Ammon's horn (tissue), 1 donor: ENCODE results near the gene CNMD.
"Not testable (repeated sequence)": the region's sequence is repeated elsewhere in the genome, so short reads cannot be mapped to it uniquely, and the experiment has no call there.

Experiments used
- DNase-seq: peaks from one replicate; pipeline ENCODE4 v3.0.0-alpha.2; 2016; ENCODE audit warnings: low spot score

Gene CNMD

GRCh38 chr13:52686376-52686775 lies 53.2 kb downstream of the CNMD start:
- no peak for DNase-seq

DNA sequence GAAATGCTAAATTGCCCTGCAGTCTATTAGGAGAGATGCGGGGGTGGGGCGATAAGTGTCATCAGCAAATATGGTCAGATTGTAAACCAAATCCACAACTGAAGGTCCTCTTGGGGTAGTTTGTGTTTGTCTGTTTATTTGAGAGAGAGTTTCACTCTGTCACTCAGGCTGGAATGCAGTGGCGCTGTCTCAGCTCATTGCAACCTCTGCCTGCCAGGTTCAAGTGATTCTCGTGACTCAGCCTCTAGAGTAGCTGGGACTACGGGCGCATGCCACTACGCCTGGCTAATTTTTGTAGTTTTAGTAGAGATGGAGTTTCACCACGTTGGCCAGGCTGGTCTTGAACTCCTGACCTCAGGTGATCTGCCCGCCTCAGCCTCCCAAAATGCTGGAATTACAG lies 53.8 kb downstream of the CNMD start:
- not testable (repeated sequence) for DNase-seq

GRCh38 chr13:52677823-52678222 lies 61.8 kb downstream of the CNMD start:
- no peak for DNase-seq

GRCh38 chr13:52673465-52673864 lies 66.2 kb downstream of the CNMD start:
- DNase-seq, result no peak

- no peak for DNase-seq
These were observed 68.9 kb downstream of the CNMD start for GRCh38 chr13:52670726-52671125.

- DNase-seq, result no peak
These were observed 69.9 kb downstream of the CNMD start for GRCh38 chr13:52669677-52670076.

- no peak for DNase-seq
These were observed 74.3 kb downstream of the CNMD start for GRCh38 chr13:52665325-52665724.

- no peak for DNase-seq
These were observed 75.3 kb downstream of the CNMD start for GRCh38 chr13:52664272-52664671.

- DNase-seq, result no peak
These were observed 80.3 kb downstream of the CNMD start for GRCh38 chr13:52659340-52659739.
